ENCODE data around the gene NECTIN2.

Gene NECTIN2

GRCh38 chr19:44904426-44904994 is 58.4 kb downstream of the NECTIN2 start:
- TF ChIP-seq FOXP2 (optimal IDR thresholded peaks at IDR 0.05; ENCODE audit: borderline replicate concordance, extremely low read depth, extremely low read length, insufficient read depth) (no peak), POLR2AphosphoS5 (IDR thresholded peaks at IDR 0.05; ENCODE audit: low read depth, low read length) (peak; percentile 68; the same call in 1 of the 2 replicates)

GRCh38 chr19:44905437-44906160 is 59.5 kb downstream of the NECTIN2 start, which contains the start of gene APOE:
TSS of gene APOE (plus strand) at chr19:44905796. CDS start at chr19:44906625, 829 bp downstream.
- no peak for TF ChIP-seq REST (IDR thresholded peaks at IDR 0.05; ENCODE audit: insufficient read depth in 1 of 2, low read depth in 2 of 2, low read length in 2 of 2)
- no peak for TF ChIP-seq SIN3A (IDR thresholded peaks at IDR 0.05; ENCODE audit: borderline replicate concordance, insufficient read depth, low read length)
- TF ChIP-seq TAF1 (IDR thresholded peaks at IDR 0.05; ENCODE audit: borderline replicate concordance, insufficient read depth, low read length): no peak
- TF ChIP-seq FOXP2 (optimal IDR thresholded peaks at IDR 0.05; ENCODE audit: borderline replicate concordance, extremely low read depth, extremely low read length, insufficient read depth): no peak
- TF ChIP-seq POLR2AphosphoS5 (IDR thresholded peaks at IDR 0.05; ENCODE audit: low read depth, low read length): no peak; the same call in 1 of the 2 replicates

- TF ChIP-seq TAF1 (IDR thresholded peaks at IDR 0.05; ENCODE audit: borderline replicate concordance, insufficient read depth, low read length): no peak
- no peak for TF ChIP-seq REST (IDR thresholded peaks at IDR 0.05; ENCODE audit: insufficient read depth in 1 of 2, low read depth in 2 of 2, low read length in 2 of 2)
- no peak for TF ChIP-seq SIN3A (IDR thresholded peaks at IDR 0.05; ENCODE audit: borderline replicate concordance, insufficient read depth, low read length)
- TF ChIP-seq FOXP2 (optimal IDR thresholded peaks at IDR 0.05; ENCODE audit: borderline replicate concordance, extremely low read depth, extremely low read length, insufficient read depth): no peak
- TF ChIP-seq POLR2AphosphoS5 (IDR thresholded peaks at IDR 0.05; ENCODE audit: low read depth, low read length): no peak
Observed at GRCh38 chr19:44907613-44908012, 61.5 kb downstream of the NECTIN2 start.

GRCh38 chr19:44908074-44908835 is 62.2 kb downstream of the NECTIN2 start:
- TF ChIP-seq FOXP2 (optimal IDR thresholded peaks at IDR 0.05; ENCODE audit: borderline replicate concordance, extremely low read depth, extremely low read length, insufficient read depth) (no peak), SIN3A (IDR thresholded peaks at IDR 0.05; ENCODE audit: borderline replicate concordance, insufficient read depth, low read length) (no peak), REST (IDR thresholded peaks at IDR 0.05; ENCODE audit: insufficient read depth in 1 of 2, low read depth in 2 of 2, low read length in 2 of 2) (no peak), POLR2AphosphoS5 (IDR thresholded peaks at IDR 0.05; ENCODE audit: low read depth, low read length) (no peak)

- TF ChIP-seq SIN3A (IDR thresholded peaks at IDR 0.05; ENCODE audit: borderline replicate concordance, insufficient read depth, low read length) (no peak), POLR2AphosphoS5 (IDR thresholded peaks at IDR 0.05; ENCODE audit: low read depth, low read length) (no peak), FOXP2 (optimal IDR thresholded peaks at IDR 0.05; ENCODE audit: borderline replicate concordance, extremely low read depth, extremely low read length, insufficient read depth) (no peak), TAF1 (IDR thresholded peaks at IDR 0.05; ENCODE audit: borderline replicate concordance, insufficient read depth, low read length) (no peak), REST (IDR thresholded peaks at IDR 0.05; ENCODE audit: insufficient read depth in 1 of 2, low read depth in 2 of 2, low read length in 2 of 2) (no peak)
Observed at GRCh38 chr19:44908836-44909261, 62.8 kb downstream of the NECTIN2 start.
